HG03342 (cell line): ENCODE data around the gene LBHD1.
"Not testable (repeated sequence)": the region's sequence is repeated elsewhere in the genome, so short reads cannot be mapped to it uniquely, and the experiment has no call there.

Source experiments
- ATAC-seq: cut with Tn5 transposase; IDR thresholded peaks from one replicate; pipeline ENCODE4 v1.9.1; 2021; ENCODE audit warnings: mild to moderate bottlenecking, moderate library complexity; ENCODE audit not compliant: unreplicated experiment

The LBHD1 gene

DNA sequence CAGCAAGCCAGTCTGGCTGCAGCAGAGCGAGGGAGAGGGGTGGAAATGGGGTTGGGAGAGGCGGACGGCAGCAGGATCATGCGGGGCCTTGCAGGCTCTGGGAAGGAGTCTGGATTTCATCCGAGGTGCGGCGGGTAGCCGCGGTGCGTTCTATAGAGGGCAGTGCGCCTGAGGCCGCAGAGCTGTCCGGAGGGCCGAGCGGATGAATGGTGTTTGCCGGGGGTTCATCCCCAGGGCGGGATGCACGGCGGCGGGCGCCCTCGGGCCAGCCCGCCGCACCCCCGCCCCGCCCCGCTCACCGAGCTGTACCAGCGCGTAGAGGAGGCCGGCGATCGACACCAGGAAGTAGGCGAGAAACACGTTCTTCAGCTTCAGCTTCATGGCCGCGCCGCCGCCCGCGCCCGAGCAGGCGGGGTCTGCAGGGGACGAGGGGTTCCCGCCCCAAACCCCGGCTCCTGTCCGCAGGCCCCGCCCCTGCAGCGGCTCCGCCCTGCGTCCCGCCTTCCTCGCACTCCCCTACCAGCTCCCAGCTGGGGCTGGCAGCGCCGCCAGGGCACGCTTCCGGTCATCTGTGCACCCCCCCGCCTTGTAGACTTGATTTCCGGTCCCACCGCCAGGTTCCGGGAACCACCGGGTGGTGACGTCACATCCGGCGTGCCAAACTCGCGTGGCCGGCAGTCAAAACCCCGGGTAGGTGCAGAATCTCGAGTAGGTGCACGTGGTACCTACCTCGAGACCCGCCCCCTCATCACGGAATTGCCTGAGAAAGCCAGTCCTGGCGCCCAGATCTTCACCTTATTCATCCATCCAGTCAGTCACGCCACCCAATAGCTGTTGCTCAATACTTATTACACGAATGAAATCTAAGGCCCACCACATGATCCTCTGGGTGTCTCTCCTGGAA is 50.2 kb downstream of the LBHD1 start, which contains the start of gene B3GAT3:
TSS of gene B3GAT3 (minus strand) at position 420 of the 904 bp plus-strand sequence. CDS start at position 381, 39 bp downstream.
- ATAC-seq, result peak; percentile 92

GRCh38 chr11:62621027-62621566 is 51.0 kb downstream of the LBHD1 start:
- no peak for ATAC-seq

GRCh38 chr11:62616957-62617356 is 55.1 kb downstream of the LBHD1 start:
- not testable (repeated sequence) for ATAC-seq

DNA sequence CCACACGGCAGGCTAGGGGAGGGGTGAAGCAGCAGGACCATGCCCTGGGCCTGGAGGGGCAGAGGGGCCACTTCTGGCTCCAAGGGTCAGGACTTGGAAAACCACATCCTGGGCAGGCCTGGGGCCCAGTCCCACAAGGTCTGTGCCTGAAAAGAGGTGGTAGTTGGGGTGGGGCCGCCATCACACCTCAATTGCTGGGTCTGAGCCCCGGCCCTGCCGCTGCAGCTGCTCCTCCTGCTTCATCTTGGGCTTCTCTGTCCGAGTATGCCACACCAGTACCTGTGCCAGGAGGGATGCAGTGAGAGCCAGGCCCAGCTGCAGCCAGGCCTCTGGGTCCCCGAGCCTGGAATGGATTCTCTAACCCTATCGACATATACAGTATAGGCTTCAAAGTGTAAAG is 56.5 kb downstream of the LBHD1 start:
- ATAC-seq, result no peak

GRCh38 chr11:62614275-62614674 is 57.8 kb downstream of the LBHD1 start:
- ATAC-seq, result no peak

GRCh38 chr11:62613291-62613778 is 58.7 kb downstream of the LBHD1 start:
- ATAC-seq, result no peak
